Esophagus squamous epithelium (tissue), 4 donors: ENCODE results near the gene SPAG8.

ENCODE experiments used
- CTCF ChIP-seq, 6 experiments: fragments of 450-650 bp in 4 of 6; fragments of 200-600 bp in 2 of 6; sonication (generic) in 2 of 6; IDR thresholded peaks; one replicate each; pipeline ENCODE4 v1.5.1; 2016 to 2019; ENCODE audit warnings: antibody characterized with exemption in 6 of 6, mild to moderate bottlenecking in 4 of 6, moderate library complexity in 4 of 6
- POLR2A ChIP-seq, 4 donors: fragments of 450-650 bp; IDR thresholded peaks; one replicate each; pipeline ENCODE4 v1.6.1; 2017; ENCODE audit warnings: antibody characterized with exemption in 4 of 4, mild to moderate bottlenecking in 4 of 4, moderate library complexity in 3 of 4

- TF ChIP-seq POLR2A (IDR thresholded peaks at IDR 0.05), result no peak
- TF ChIP-seq CTCF (IDR thresholded peaks at IDR 0.05), result no peak
Observed at GRCh38 chr9:35820076-35820475, 8.0 kb upstream of the SPAG8 start.
